ENCODE measurements around the gene USH1C. TPM values are rescaled to one million over a fixed set of nuclear protein-coding genes. Genes with fewer than 3 reads are reported as not detected.

The USH1C gene
- total and polyA plus RNA-seq, 8 donors, result 3.5 to 44.3 (median 8.6) TPM

- Histone ChIP-seq H3K4me1 (no peaks in the 10 kb centered on the region), H3K4me3 (no peak overlapping the region), H3K27me3 (no peaks in the 10 kb centered on the region), H3K36me3 (no peaks in the 10 kb centered on the region), H3K27ac (no peak overlapping the region), H3K9me3 (no peaks in the 10 kb centered on the region)
- WGBS, 2 donors, result 90 to 91% methylated on average over 6 of the region's 6 CpGs
- no peak for ATAC-seq
- intact Hi-C loops (cut with DNase I), result loop anchor here in 1 of 3 donors (10.0 kb wide), 1 partner anchor 95 kb away; no protein-coding TSS in a partner anchor
- TF ChIP-seq CTCF (IDR thresholded peaks at IDR 0.05), result no peak
- no peak for DNase-seq
- FAIRE-seq, result no peak
Measured at GRCh38 chr11:17490232-17490631, 54.0 kb downstream of the USH1C start.

GRCh38 chr11:17489751-17490150 lies 54.5 kb downstream of the USH1C start:
- no peaks in the 10 kb centered on the region for H3K27me3 ChIP-seq
- 75 to 86% methylated on average over 5 of the region's 5 CpGs for WGBS, 2 donors
- no peak for TF ChIP-seq CTCF (IDR thresholded peaks at IDR 0.05)

GRCh38 chr11:17488563-17488962 lies 55.7 kb downstream of the USH1C start:
- TF ChIP-seq CTCF (IDR thresholded peaks at IDR 0.05), result no peak
- H3K4me3 ChIP-seq, result no peak overlapping the region
- intact Hi-C loops (cut with DNase I), result no loop called here
- H3K9me3 ChIP-seq, result no peaks in the 10 kb centered on the region
- DNase-seq (no peak), FAIRE-seq (no peak), ATAC-seq (no peak)
- no peaks in the 10 kb centered on the region for H3K27me3 ChIP-seq
- no peaks in the 10 kb centered on the region for H3K4me1 ChIP-seq
- 82 to 90% methylated on average over 1 of the region's 1 CpG for WGBS, 2 donors
- H3K27ac ChIP-seq, result no peak overlapping the region
- no peaks in the 10 kb centered on the region for H3K36me3 ChIP-seq

More at GRCh38 chr11:17489751-17490150, 54.5 kb downstream of the USH1C start:
- DNase-seq, result no peak
- no peaks in the 10 kb centered on the region for H3K4me1 ChIP-seq
- H3K9me3 ChIP-seq, result no peaks in the 10 kb centered on the region
- no peak overlapping the region for H3K27ac ChIP-seq
- FAIRE-seq, result no peak
- intact Hi-C loops (cut with DNase I), result loop anchor here in 1 of 3 donors (10.0 kb wide), 1 partner anchor 95 kb away; no protein-coding TSS in a partner anchor
- no peaks in the 10 kb centered on the region for H3K36me3 ChIP-seq
- ATAC-seq, result no peak
- H3K4me3 ChIP-seq, result no peak overlapping the region

- TF ChIP-seq CTCF (IDR thresholded peaks at IDR 0.05), result no peak
- no peak for DNase-seq
- Histone ChIP-seq H3K9me3 (no peaks in the 10 kb centered on the region), H3K4me1 (no peaks in the 10 kb centered on the region), H3K27ac (no peak overlapping the region), H3K4me3 (no peak overlapping the region), H3K27me3 (no peaks in the 10 kb centered on the region), H3K36me3 (no peaks in the 10 kb centered on the region)
- FAIRE-seq, result no peak
- intact Hi-C loops (cut with DNase I), result no loop called here
- WGBS, 2 donors, result 71 to 78% methylated on average over 5 of the region's 5 CpGs
- ATAC-seq, result no peak
Measured at GRCh38 chr11:17486646-17487045, 57.6 kb downstream of the USH1C start.

GRCh38 chr11:17483505-17483904 lies 60.7 kb downstream of the USH1C start:
- Histone ChIP-seq H3K27me3 (no peaks in the 10 kb centered on the region), H3K27ac (no peak overlapping the region), H3K36me3 (no peaks in the 10 kb centered on the region), H3K9me3 (no peaks in the 10 kb centered on the region), H3K4me3 (no peak overlapping the region), H3K4me1 (no peaks in the 10 kb centered on the region)
- ATAC-seq, result no peak
- intact Hi-C loops (cut with DNase I), result no loop called here
- DNase-seq, result no peak
- WGBS, 2 donors, result 69 to 77% methylated on average over 2 of the region's 2 CpGs
- no peak for FAIRE-seq
- TF ChIP-seq CTCF (IDR thresholded peaks at IDR 0.05), result no peak
